Urothelium cell line (cell line): Measurements from ENCODE around the gene SLCO4A1.

Experiments
- DNase-seq: peaks from one replicate; pipeline ENCODE4 v3.0.0; 2011; ENCODE audit warnings: low spot score, mixed read lengths
- FAIRE-seq: peaks from 2 replicates; lab custom pipeline; 2011; peaks lifted over from hg19 to GRCh38; lab: Jason Lieb, UNC

Gene SLCO4A1

GRCh38 chr20:62696989-62697388 lies 54.7 kb downstream of the SLCO4A1 start:
- FAIRE-seq, result no peak
- no peak for DNase-seq

DNA sequence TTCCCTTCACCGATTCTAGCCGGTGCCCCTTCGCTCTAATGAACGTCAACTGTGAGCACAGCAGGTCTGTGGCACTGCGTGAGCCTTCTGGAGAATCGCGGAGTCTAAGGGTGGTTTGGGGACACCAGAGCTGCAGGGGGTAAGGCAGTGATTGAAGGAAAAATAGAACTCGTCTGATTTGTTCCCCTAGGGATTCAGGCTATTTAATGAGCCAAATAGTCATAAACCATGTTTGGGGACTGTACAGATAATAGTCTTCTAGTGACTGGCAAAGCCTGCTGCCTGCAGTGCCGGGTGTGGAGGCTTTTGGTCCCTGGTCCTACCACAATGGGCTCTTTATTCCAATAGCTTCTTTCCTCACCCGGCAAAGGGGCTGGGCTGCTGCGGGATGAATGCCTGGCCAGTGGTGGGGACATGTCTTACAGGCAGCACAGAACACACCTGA lies 55.2 kb downstream of the SLCO4A1 start:
- DNase-seq (no peak), FAIRE-seq (no peak)

GRCh38 chr20:62698231-62698630 lies 55.9 kb downstream of the SLCO4A1 start:
- FAIRE-seq, result no peak
- no peak for DNase-seq

- DNase-seq, result no peak
- FAIRE-seq, result no peak
These were observed 57.0 kb downstream of the SLCO4A1 start for GRCh38 chr20:62699296-62699695.

DNA sequence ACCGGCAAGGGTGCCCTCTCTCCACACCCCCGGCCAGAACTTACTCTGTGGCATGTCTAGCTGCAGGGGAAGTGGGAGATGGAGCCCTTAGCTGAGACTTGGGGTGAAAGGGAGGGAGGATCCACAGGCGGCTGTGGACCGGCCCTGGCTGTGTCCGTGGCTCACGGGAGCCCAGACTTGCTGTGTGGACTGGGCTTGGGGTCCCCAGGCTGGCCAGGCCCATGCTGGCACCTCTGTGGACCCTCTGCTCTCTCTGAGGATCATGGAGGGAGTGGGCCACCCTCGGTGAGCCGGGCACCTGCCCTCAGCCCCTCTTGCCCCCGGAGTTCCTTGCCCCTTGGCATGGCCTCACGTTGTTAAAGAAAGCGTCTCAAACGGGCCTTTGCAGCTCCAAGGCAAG lies 57.4 kb downstream of the SLCO4A1 start:
- FAIRE-seq, result no peak
- DNase-seq, result no peak

DNA sequence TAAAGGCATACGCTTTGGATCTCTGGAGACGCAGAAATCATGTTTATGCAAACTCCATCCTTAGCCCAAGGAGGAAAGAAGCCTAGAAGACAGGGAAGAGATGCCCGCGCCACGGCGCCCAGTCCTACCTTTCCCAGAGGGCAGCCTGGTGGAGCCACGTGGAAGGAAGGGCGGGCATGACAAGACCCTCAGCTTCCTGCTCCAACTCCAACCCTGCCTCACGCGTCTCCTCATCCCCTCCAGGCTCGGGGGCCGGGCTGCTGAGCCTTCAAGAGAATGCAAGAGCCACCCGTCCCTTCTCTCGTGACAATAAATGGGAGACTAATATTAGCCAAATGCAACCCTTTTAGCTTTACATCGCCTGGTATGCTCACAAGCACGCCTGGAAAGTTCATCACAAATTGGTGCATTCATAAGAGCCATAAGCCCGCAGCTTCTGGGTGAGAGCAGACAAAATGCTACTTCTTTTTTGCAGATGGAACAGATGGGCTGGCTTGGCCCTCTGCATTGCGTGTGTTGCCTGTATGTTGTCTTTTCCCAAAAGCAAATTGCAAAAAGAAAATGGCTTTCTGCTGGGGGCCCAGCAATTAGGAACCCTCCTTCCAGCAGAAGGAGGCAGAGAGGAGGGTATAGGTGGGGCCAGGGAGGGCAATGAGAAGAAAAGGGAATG lies 58.1 kb downstream of the SLCO4A1 start:
- DNase-seq (no peak), FAIRE-seq (no peak)

- no peak for FAIRE-seq
These were observed 59.1 kb downstream of the SLCO4A1 start for GRCh38 chr20:62701161-62702012.

GRCh38 chr20:62702013-62702300 lies 59.7 kb downstream of the SLCO4A1 start:
- FAIRE-seq (no peak), DNase-seq (no peak)

More at GRCh38 chr20:62701161-62702012, 59.1 kb downstream of the SLCO4A1 start:
- no peak for DNase-seq

- DNase-seq (peak; percentile 94), FAIRE-seq (peak; percentile 73)
These were observed 60.9 kb downstream of the SLCO4A1 start for GRCh38 chr20:62702895-62703852.

- no peak for FAIRE-seq
- no peak for DNase-seq
These were observed 61.5 kb downstream of the SLCO4A1 start for GRCh38 chr20:62703853-62704228.

DNA sequence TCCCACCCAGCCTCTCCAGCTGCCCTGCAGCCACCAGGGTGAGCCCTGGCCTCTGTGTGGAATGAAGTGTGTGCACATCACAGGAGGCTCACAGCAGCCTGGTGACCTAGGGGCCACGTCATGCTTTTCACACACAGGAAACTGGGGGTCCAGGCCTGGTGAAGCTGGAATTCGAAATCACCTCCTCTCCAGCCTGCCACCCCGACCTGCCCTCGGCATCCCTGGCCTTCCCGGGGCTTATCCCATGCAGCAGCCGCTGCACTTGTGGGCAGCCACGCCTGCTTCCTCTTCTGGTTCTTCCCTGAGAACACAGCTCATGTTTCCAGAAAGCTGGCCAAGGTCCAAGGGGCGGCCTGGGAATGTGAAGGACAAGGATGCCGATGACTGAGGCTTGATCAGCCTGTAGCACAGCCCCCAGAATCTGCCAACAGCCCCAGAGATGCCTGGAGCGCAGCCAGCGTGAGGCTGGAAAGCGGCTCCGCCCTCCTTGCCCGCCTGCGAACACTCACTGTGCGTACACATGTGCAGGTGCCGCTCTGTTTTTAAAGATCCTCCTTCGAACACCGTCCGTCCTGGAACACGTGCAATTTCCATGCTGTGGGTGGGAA lies 62.1 kb downstream of the SLCO4A1 start:
- peak; percentile 98 for FAIRE-seq
- peak; percentile 97 for DNase-seq

DNA sequence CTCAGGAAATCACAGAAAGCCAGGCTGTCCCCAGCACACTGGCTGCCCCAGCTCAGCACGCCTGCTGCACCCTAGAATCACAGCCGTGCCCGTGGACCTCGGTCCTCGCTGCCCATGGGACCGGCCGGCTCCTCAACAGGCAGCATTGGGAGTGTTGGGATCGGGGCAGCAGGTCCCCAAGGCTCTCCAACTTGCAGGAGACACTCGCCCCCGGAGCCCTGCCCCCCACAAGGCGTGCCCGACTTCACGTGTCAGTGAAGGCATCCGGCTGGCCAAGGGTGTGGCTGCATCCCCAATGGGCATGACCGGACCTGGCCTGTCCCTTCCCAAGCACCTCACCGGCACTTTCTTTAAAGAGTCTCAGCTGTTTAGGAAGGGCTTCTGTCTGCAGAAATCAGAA lies 63.3 kb downstream of the SLCO4A1 start:
- FAIRE-seq, result peak; percentile 35
- DNase-seq, result no peak

GRCh38 chr20:62706344-62706743 lies 64.0 kb downstream of the SLCO4A1 start:
- DNase-seq (no peak), FAIRE-seq (no peak)

- no peak for DNase-seq
- peak; percentile 17 for FAIRE-seq
These were observed 64.6 kb downstream of the SLCO4A1 start for GRCh38 chr20:62706857-62707256.

GRCh38 chr20:62707276-62707920 lies 65.1 kb downstream of the SLCO4A1 start:
- no peak for FAIRE-seq
- DNase-seq, result no peak

DNA sequence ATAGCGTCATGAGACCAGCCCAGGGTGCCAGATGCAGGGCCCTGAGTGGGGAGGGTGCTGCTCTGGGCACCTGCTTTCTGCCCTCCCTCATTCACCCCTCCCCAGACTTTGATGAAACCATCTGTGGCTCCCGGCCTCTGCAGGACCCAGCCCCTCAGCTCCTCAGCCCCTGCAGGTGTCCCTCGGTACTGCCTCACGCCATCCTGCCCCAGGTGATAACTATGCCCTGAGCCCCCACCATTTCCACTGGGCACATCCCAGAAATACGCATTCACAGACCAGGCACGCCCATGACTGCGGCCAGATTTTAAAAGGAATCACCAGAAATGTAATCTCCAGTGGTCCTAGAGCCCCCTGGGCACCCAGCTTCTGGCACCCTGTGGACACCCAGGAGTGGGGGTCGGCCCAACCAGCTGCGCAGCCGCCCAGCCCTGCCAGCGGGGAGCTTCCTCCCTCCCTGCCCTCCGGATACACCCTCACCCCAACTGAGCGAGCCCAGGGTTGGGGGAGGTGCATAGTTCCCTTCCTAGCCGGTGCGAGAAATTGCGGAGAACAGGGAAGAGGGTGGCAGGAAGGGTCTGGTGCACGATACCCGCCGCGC lies 65.7 kb downstream of the SLCO4A1 start:
- FAIRE-seq, result no peak
- DNase-seq, result peak; percentile 61

DNA sequence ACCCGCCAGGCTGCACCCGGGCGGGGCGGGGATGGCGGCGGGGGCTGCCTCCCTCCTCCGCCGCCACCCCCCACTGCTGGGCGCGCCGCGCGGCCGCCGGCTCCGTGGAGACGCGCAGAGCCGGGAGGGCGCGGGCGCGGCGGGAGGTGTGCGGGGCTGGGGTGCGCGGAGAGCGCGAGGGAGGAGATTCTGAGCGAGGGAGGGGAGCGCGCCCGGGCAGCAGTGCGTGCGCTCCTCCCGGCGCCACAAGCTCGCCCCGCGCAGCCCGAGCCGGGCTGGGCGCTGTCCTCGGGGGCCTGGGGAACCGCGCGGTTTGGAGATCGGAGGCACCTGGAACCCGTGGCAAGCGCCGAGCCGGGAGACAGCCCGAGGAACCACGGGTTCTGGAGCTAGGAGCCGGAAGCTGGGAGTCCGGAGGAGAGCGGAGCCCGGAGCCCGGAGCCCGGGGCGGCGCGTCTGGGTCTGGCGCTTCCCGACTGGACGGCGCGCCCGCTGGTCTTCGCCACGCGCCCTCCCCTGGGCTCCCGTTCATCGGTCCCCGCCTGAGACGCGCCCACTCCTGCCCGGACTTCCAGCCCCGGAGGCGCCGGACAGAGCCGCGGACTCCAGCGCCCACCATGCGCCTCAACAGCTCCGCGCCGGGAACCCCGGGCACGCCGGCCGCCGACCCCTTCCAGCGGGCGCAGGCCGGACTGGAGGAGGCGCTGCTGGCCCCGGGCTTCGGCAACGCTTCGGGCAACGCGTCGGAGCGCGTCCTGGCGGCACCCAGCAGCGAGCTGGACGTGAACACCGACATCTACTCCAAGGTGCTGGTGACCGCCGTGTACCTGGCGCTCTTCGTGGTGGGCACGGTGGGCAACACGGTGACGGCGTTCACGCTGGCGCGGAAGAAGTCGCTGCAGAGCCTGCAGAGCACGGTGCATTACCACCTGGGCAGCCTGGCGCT lies 66.6 kb downstream of the SLCO4A1 start, which contains the start of gene NTSR1:
NTSR1 (plus strand) TSS at position 246 of the 946 bp plus-strand sequence; CDS start at position 618, 372 bp downstream.
- FAIRE-seq, result no peak
- DNase-seq, result no peak

DNA sequence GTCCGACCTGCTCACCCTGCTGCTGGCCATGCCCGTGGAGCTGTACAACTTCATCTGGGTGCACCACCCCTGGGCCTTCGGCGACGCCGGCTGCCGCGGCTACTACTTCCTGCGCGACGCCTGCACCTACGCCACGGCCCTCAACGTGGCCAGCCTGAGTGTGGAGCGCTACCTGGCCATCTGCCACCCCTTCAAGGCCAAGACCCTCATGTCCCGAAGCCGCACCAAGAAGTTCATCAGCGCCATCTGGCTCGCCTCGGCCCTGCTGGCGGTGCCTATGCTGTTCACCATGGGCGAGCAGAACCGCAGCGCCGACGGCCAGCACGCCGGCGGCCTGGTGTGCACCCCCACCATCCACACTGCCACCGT lies 67.2 kb downstream of the SLCO4A1 start:
- DNase-seq, result no peak

More for the DNA sequence above, 67.2 kb downstream of the SLCO4A1 start:
- no peak for FAIRE-seq
